Measurements from ENCODE around the gene CERS6. TPM values are rescaled to one million over a fixed set of nuclear protein-coding genes. Genes with fewer than 3 reads are reported as not detected.

Gene CERS6
- total and polyA plus RNA-seq, 10 of the 15 experiments (the other 5 are each of a cell fraction or from before 2014, with no cell fraction given), result 1.3 to 20.4 (median 14.1) TPM

DNA sequence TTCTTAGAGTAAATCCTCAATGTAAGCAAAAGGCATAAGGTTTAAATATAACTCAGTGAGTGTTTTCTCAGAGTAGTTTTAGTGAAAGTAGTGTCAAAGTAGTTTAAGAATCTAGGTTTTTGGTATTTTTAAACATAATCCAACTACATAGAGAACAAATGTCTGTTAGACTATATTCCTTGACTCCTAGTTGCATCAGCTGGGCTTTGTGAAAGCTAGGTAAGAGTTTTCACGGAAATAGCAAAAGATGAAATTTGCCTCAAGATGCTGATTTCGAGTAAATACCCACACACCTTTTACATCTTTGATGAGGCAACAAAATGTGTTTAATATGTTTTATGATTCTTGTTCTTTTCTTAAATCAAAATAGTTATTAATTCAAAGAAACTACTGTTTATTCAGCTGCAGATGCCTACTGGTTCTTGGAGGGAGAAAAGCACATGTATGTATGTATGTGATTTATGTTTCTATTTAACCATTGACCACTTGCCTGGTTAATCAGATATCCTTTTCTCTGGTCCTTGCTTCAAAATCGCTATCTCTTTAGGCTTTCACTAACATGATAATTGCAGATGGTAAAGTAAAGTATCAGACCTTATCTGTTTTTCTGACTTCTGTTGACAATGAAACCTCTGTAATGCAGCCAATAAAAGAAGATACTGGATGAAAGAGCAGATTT lies 229.0 kb downstream of the CERS6 start:
- Histone ChIP-seq H3K9ac (ENCODE audit: control insufficient read depth, insufficient read depth, low read length) (no peak overlapping the region), H2AFZ (ENCODE audit: control insufficient read depth, low read depth, low read length) (no peak overlapping the region), H3K4me2 (ENCODE audit: control insufficient read depth, insufficient read depth) (no peak overlapping the region), H3K27me3 (replicated peaks in 1 of 2; ENCODE audit: control insufficient read depth in 2 of 2, insufficient read depth in 2 of 2, low read length in 1 of 2) (no peaks in the 10 kb centered on the region), H3K4me3 (no peak overlapping the region), H3K27ac (ENCODE audit: control insufficient read depth, insufficient read depth) (no peak overlapping the region), H3K36me3 (ENCODE audit: control insufficient read depth in 2 of 2, insufficient read depth in 2 of 2, low read length in 1 of 2) (peaks cover 0 to 2% of the 10 kb centered on the region in 2 experiments; a peak in 1 of 4 replicates), H4K20me1 (ENCODE audit: control insufficient read depth, insufficient read depth) (no peaks in the 10 kb centered on the region), H3K9me3 (replicated peaks; ENCODE audit: control insufficient read depth, insufficient read depth, low read length) (no peaks in the 10 kb centered on the region), H3K4me1 (ENCODE audit: control insufficient read depth, insufficient read depth, low read length) (no peaks in the 10 kb centered on the region), H3K79me2 (ENCODE audit: control insufficient read depth, insufficient read depth, low read length) (no peaks in the 10 kb centered on the region)
- ChIA-PET POLR2A (no interaction called here), SMC1A (ENCODE audit: uncharacterized antibody, unreplicated experiment) (interaction anchor here (1.3 to 1.4 kb wide), 2 partner anchors 88 to 338 kb away, joined by 3 to 4 read pairs; no protein-coding TSS in a partner anchor), CTCF (no interaction called here), RAD21 (ENCODE audit: unreplicated experiment) (interaction anchor here (3.1 kb wide), 1 partner anchor 338 kb away, joined by 16 read pairs; no protein-coding TSS in a partner anchor)
- intact Hi-C loops (cut with micrococcal nuclease; ENCODE audit: unreplicated experiment) (no loop called here), in situ Hi-C loops (cut with MboI) (no loop called here)
- WGBS (ENCODE audit: insufficient coverage, insufficient replicate concordance, low lambda C conversion rate, missing lambda C conversion rate), result 100% methylated on average over 3 of the region's 3 CpGs
- FAIRE-seq, result no peak
- TF ChIP-seq STAT1 (conservative IDR thresholded peaks at IDR 0.05) (no peak), CHD1 (IDR thresholded peaks at IDR 0.05; ENCODE audit: low read depth, low read length) (no peak), HDGF (IDR thresholded peaks at IDR 0.05) (no peak), IKZF1 (conservative IDR thresholded peaks at IDR 0.05) (no peak), SMAD5 (IDR thresholded peaks at IDR 0.05; ENCODE audit: low read depth) (no peak)
- no TSS peak for BruUV-seq (replicated peaks)
- DNase-seq (ENCODE audit: low read depth, low spot score), result no peak
- ATAC-seq, result no peak

DNA sequence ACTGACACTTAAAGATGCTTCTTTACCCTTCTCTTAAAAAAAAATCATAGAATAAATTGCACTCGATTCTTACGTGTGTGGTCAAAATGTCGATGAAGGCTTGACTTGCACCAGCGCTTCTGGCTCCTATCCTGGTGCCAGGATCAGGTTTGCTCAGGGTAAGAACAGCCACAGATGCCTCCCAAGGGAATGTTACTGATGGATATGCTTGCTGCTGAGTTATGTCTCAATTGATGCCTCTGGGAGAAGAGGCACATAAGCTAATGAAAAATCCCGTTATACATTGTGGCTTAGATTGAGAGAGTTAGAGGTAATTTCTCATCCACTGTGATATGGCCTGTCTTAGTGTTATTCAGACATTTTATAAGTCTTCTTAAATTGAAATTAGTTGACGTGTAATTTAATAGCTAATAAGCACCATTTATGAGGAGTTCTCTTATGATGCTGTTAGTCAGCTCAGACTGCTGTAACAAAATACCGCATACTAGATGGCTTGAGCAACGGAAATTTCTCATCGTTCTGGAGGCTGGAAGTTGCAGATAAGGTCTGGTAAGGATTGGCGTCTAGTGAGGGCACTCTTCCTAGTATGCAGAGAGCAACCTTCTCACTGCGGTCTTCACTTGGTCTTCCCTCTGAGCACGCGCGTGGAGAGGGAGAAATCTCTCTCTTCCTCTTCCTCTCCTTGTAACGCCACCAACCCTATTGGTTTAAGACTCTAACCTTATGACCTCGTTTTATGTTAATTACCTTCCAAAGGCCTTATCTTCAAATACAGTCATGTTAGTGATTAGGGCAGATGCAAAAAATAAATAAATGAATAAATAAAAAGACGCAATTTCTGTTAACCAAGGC lies 229.8 kb downstream of the CERS6 start:
- no peak for DNase-seq (ENCODE audit: low read depth, low spot score)
- H3K9me3 ChIP-seq (replicated peaks; ENCODE audit: control insufficient read depth, insufficient read depth, low read length), result no peaks in the 10 kb centered on the region
- H3K4me3 ChIP-seq, result no peak overlapping the region
- no peak for ATAC-seq
- ChIA-PET POLR2A (interaction anchor here (0.7 kb wide), 2 partner anchors 15 to 196 kb away, joined by 4 to 5 read pairs; no protein-coding TSS in a partner anchor), SMC1A (ENCODE audit: uncharacterized antibody, unreplicated experiment) (interaction anchor here (0.7 to 1.9 kb wide), 5 partner anchors 14 to 339 kb away, joined by 3 to 16 read pairs (median 4); no protein-coding TSS in a partner anchor), CTCF (interaction anchor here (1.2 to 2.1 kb wide), 5 partner anchors 20 to 340 kb away, joined by 3 to 21 read pairs (median 7); no protein-coding TSS in a partner anchor), RAD21 (ENCODE audit: unreplicated experiment) (interaction anchor here (3.1 kb wide), 1 partner anchor 339 kb away, joined by 16 read pairs; no protein-coding TSS in a partner anchor)
- no peaks in the 10 kb centered on the region for H3K4me1 ChIP-seq (ENCODE audit: control insufficient read depth, insufficient read depth, low read length)
- no peak overlapping the region for H2AFZ ChIP-seq (ENCODE audit: control insufficient read depth, low read depth, low read length)
- no peaks in the 10 kb centered on the region for H3K79me2 ChIP-seq (ENCODE audit: control insufficient read depth, insufficient read depth, low read length)
- in situ Hi-C loops (cut with MboI), result no loop called here
- H4K20me1 ChIP-seq (ENCODE audit: control insufficient read depth, insufficient read depth), result no peaks in the 10 kb centered on the region
- H3K27ac ChIP-seq (ENCODE audit: control insufficient read depth, insufficient read depth), result no peak overlapping the region
- peaks cover 0 to 2% of the 10 kb centered on the region in 2 experiments; a peak in 1 of 4 replicates for H3K36me3 ChIP-seq (ENCODE audit: control insufficient read depth in 2 of 2, insufficient read depth in 2 of 2, low read length in 1 of 2)
- 92% methylated on average over 17 of the region's 17 CpGs for WGBS (ENCODE audit: insufficient coverage, insufficient replicate concordance, low lambda C conversion rate, missing lambda C conversion rate)
- no peaks in the 10 kb centered on the region for H3K27me3 ChIP-seq (replicated peaks in 1 of 2; ENCODE audit: control insufficient read depth in 2 of 2, insufficient read depth in 2 of 2, low read length in 1 of 2)
- H3K9ac ChIP-seq (ENCODE audit: control insufficient read depth, insufficient read depth, low read length), result no peak overlapping the region
- no TSS peak for BruUV-seq (replicated peaks)
- FAIRE-seq, result no peak
- H3K4me2 ChIP-seq (ENCODE audit: control insufficient read depth, insufficient read depth), result no peak overlapping the region
- intact Hi-C loops (cut with micrococcal nuclease; ENCODE audit: unreplicated experiment), result no loop called here
- no peak for TF ChIP-seq MXI1 (IDR thresholded peaks at IDR 0.05; ENCODE audit: low read depth, low read length)
- no peak for TF ChIP-seq EED (IDR thresholded peaks at IDR 0.05; ENCODE audit: low read depth)
- no peak for TF ChIP-seq MTA2 (IDR thresholded peaks at IDR 0.05; ENCODE audit: low read depth)
- TF ChIP-seq STAT3 (IDR thresholded peaks at IDR 0.05; ENCODE audit: low read depth, low read length), result no peak
- TF ChIP-seq KLF5 (IDR thresholded peaks at IDR 0.05; ENCODE audit: partially characterized antibody), result no peak
- TF ChIP-seq POLR2A (IDR thresholded peaks at IDR 0.05; ENCODE audit: low read depth, low read length), result no peak
- TF ChIP-seq BHLHE40 (IDR thresholded peaks at IDR 0.05; ENCODE audit: borderline replicate concordance in 1 of 2, low read depth in 2 of 2, low read length in 1 of 2), result no peak
- TF ChIP-seq NBN (IDR thresholded peaks at IDR 0.05), result no peak
- TF ChIP-seq RCOR1 (conservative IDR thresholded peaks at IDR 0.05; ENCODE audit: low read depth, low read length), result no peak
- no peak for TF ChIP-seq RFX5 (IDR thresholded peaks at IDR 0.05; ENCODE audit: low read depth, low read length)
- TF ChIP-seq ZSCAN29 (IDR thresholded peaks at IDR 0.05), result no peak
- no peak for TF ChIP-seq KAT2A (conservative IDR thresholded peaks at IDR 0.05; ENCODE audit: control insufficient read depth, low read depth, low read length)
- no peak for TF ChIP-seq NR2C1 (IDR thresholded peaks at IDR 0.05)
- TF ChIP-seq EP300 (IDR thresholded peaks at IDR 0.05; ENCODE audit: borderline replicate concordance in 1 of 2, control insufficient read depth in 1 of 2, low read depth in 2 of 2, low read length in 2 of 2), result no peak

All from GM12878 (cell line).